Endodermal cell (in vitro differentiated cells): Measurements from ENCODE around the gene PTPRE. TPM values are rescaled to one million over a fixed set of nuclear protein-coding genes. Genes with fewer than 3 reads are reported as not detected.

ENCODE experiments used
- DNase-seq: peaks from one replicate; pipeline ENCODE4 v3.0.0-alpha.2; 2017
- H3K27ac ChIP-seq: 2 replicates; pipeline ENCODE4 v1.5.1; 2013; ENCODE audit warnings: mild to moderate bottlenecking, low read depth, low read length, moderate library complexity
- H3K27me3 ChIP-seq: 2 replicates; pipeline ENCODE4 v1.6.1; 2013; ENCODE audit warnings: mild to moderate bottlenecking, low read length, moderate library complexity; ENCODE audit not compliant: insufficient read depth, control insufficient read depth, poor library complexity, severe bottlenecking
- H3K36me3 ChIP-seq: 2 replicates; pipeline ENCODE4 v1.7.0; 2013; ENCODE audit warnings: mild to moderate bottlenecking, low read length, moderate library complexity; ENCODE audit not compliant: control insufficient read depth, insufficient read depth
- H3K4me1 ChIP-seq: one replicate; pipeline ENCODE4 v1.7.0; 2013; ENCODE audit warnings: low read length; ENCODE audit not compliant: control insufficient read depth, insufficient read depth
- H3K4me3 ChIP-seq: 2 replicates; pipeline ENCODE4 v1.5.1; 2013; ENCODE audit warnings: mild to moderate bottlenecking, low read length, moderate library complexity
- H3K9ac ChIP-seq: 2 replicates; pipeline ENCODE4 v1.6.1; 2013; ENCODE audit warnings: mild to moderate bottlenecking, low read length, moderate library complexity; ENCODE audit not compliant: poor library complexity, severe bottlenecking; ENCODE audit errors: extremely low read depth
- H3K9me3 ChIP-seq: 2 replicates; pipeline ENCODE4 v1.6.1; 2013; ENCODE audit warnings: mild to moderate bottlenecking, low read length, moderate library complexity; ENCODE audit not compliant: control insufficient read depth
- H3K27ac Mint-ChIP-seq: 2 replicates; pipeline ENCODE4 v1.8.0; 2020; ENCODE audit warnings: mixed read lengths
- H3K27me3 Mint-ChIP-seq: 2 replicates; pipeline ENCODE4 v1.8.0; 2021; ENCODE audit warnings: mild to moderate bottlenecking, mixed read lengths; ENCODE audit not compliant: insufficient read depth
- H3K36me3 Mint-ChIP-seq: 2 replicates; pipeline ENCODE4 v1.8.0; 2020; ENCODE audit warnings: low read depth, mixed read lengths
- H3K4me1 Mint-ChIP-seq: 2 replicates; pipeline ENCODE4 v1.8.0; 2020; ENCODE audit warnings: mixed read lengths
- H3K4me3 Mint-ChIP-seq: 2 replicates; pipeline ENCODE4 v1.8.0; 2020; ENCODE audit warnings: mild to moderate bottlenecking, moderate library complexity, mixed read lengths
- H3K9me3 Mint-ChIP-seq: 2 replicates; pipeline ENCODE4 v1.8.0; 2020; ENCODE audit warnings: mild to moderate bottlenecking, mixed read lengths
- CTCF ChIP-seq: fragments of 200-600 bp; sonication (generic); conservative IDR thresholded peaks from 2 replicates; pipeline ENCODE4 v1.5.0; 2021; ENCODE audit warnings: antibody characterized with exemption, mild to moderate bottlenecking
- WGBS, 2 experiments: methylation state at CpG; one replicate each; pipeline versions ENCODE4 v1.1.5 to v1.1.7; 2013; ENCODE audit warnings: missing lambda C conversion rate in 2 of 2, mixed read lengths in 1 of 2; ENCODE audit not compliant: insufficient coverage in 1 of 2, insufficient read length in 1 of 2; 5-methylcytosine and 5-hydroxymethylcytosine counted together
- total RNA-seq, 2 donors: library from RNA; stranded (reverse); fragmentation: NEBNext Ultra II Directional in 1 of 2; extraction: Animal tissue kit (Norgen Biotek cat#: 25700) in 1 of 2; gene quantifications; 2 replicates in 1 of 2; 3 replicates in 1 of 2; pipeline ENCODE4 v1.2.1, GENCODE V29; 2021

Gene PTPRE
- total RNA-seq, 2 donors from 2014 or later: 0.75 to 3.0 TPM

- 89 to 94% methylated on average over 7 to 8 of the region's 8 CpGs for WGBS, 2 experiments
- no peaks in the 10 kb centered on the region for H3K4me1 Mint-ChIP-seq
- H3K27ac Mint-ChIP-seq: no peak overlapping the region
- Histone ChIP-seq H3K27me3 (no peaks in the 10 kb centered on the region), H3K9ac (no peak overlapping the region), H3K4me1 (peaks cover 4% of the 10 kb centered on the region), H3K9me3 (no peaks in the 10 kb centered on the region), H3K4me3 (no peak overlapping the region), H3K36me3 (no peaks in the 10 kb centered on the region), H3K27ac (no peak overlapping the region)
- no peak for DNase-seq
- H3K27me3 Mint-ChIP-seq: peaks cover 2% of the 10 kb centered on the region
- no peak overlapping the region for H3K4me3 Mint-ChIP-seq
- H3K9me3 Mint-ChIP-seq: no peaks in the 10 kb centered on the region
- TF ChIP-seq CTCF: no peak
- no peaks in the 10 kb centered on the region for H3K36me3 Mint-ChIP-seq
Observed at GRCh38 chr10:128025437-128025836, 118.5 kb downstream of the PTPRE start.

- Histone ChIP-seq H3K27me3 (no peaks in the 10 kb centered on the region), H3K4me3 (no peak overlapping the region), H3K36me3 (no peaks in the 10 kb centered on the region), H3K9me3 (no peaks in the 10 kb centered on the region), H3K4me1 (peaks cover 4% of the 10 kb centered on the region), H3K27ac (no peak overlapping the region), H3K9ac (no peak overlapping the region)
- H3K4me1 Mint-ChIP-seq: no peaks in the 10 kb centered on the region
- no peak for TF ChIP-seq CTCF
- peaks cover 2% of the 10 kb centered on the region for H3K27me3 Mint-ChIP-seq
- no peaks in the 10 kb centered on the region for H3K36me3 Mint-ChIP-seq
- H3K27ac Mint-ChIP-seq: no peak overlapping the region
- H3K4me3 Mint-ChIP-seq: no peak overlapping the region
- H3K9me3 Mint-ChIP-seq: no peaks in the 10 kb centered on the region
- 92 to 95% methylated on average over 3 to 6 of the region's 6 CpGs for WGBS, 2 experiments
- no peak for DNase-seq
Observed at GRCh38 chr10:128025951-128026350, 119.0 kb downstream of the PTPRE start.

- no peaks in the 10 kb centered on the region for H3K36me3 Mint-ChIP-seq
- peaks cover 2% of the 10 kb centered on the region for H3K27me3 Mint-ChIP-seq
- no peak overlapping the region for H3K4me3 ChIP-seq
- H3K36me3 ChIP-seq: no peaks in the 10 kb centered on the region
- H3K4me1 ChIP-seq: peaks cover 4% of the 10 kb centered on the region
- H3K9ac ChIP-seq: no peak overlapping the region
- no peaks in the 10 kb centered on the region for H3K27me3 ChIP-seq
- no peak for TF ChIP-seq CTCF
- no peaks in the 10 kb centered on the region for H3K9me3 Mint-ChIP-seq
- no peak overlapping the region for H3K27ac Mint-ChIP-seq
- no peak overlapping the region for H3K4me3 Mint-ChIP-seq
- no peak for DNase-seq
- no peak overlapping the region for H3K27ac ChIP-seq
- 86 to 93% methylated on average over 2 to 4 of the region's 4 CpGs for WGBS, 2 experiments
- H3K4me1 Mint-ChIP-seq: no peaks in the 10 kb centered on the region
- no peaks in the 10 kb centered on the region for H3K9me3 ChIP-seq
Observed at GRCh38 chr10:128026615-128027300, 119.9 kb downstream of the PTPRE start.
